Calu3 (cell line): ENCODE results near the gene CDT1. TPM values are rescaled to one million over a fixed set of nuclear protein-coding genes. Genes with fewer than 3 reads are reported as not detected.

ENCODE experiments used
- Bru-seq: library from RNA; stranded (reverse); fragments of 400-500 nt; gene quantifications from one replicate; lab custom pipeline; 2021; lab: Mats Ljungman, UMichigan
- BruChase-seq, 2 experiments: library from RNA; stranded (reverse); fragments of 400-500 nt; gene quantifications; one replicate each; lab custom pipeline; 2021; lab: Mats Ljungman, UMichigan
- BruUV-seq: library from RNA; stranded (reverse); fragments of 400-500 nt; replicated peaks from 2 replicates; lab custom pipeline; 2021; lab: Mats Ljungman, UMichigan
- CTCF ChIA-PET: fragments of 300-600 bp; sonication (Branson Sonifier 250); formaldehyde crosslinking; loops from one replicate; lab custom pipeline; 2022; ENCODE audit warnings: antibody characterized with exemption; lab: Charles Lee
- DNase-seq: peaks from one replicate; pipeline ENCODE4 v3.0.0; 2022
- H3K27ac Mint-ChIP-seq: one replicate; pipeline ENCODE4 v1.8.0; 2022; ENCODE audit warnings: mixed read lengths; ENCODE audit not compliant: unreplicated experiment
- H3K27me3 Mint-ChIP-seq: one replicate; pipeline ENCODE4 v1.8.0; 2022; ENCODE audit warnings: mixed read lengths; ENCODE audit not compliant: unreplicated experiment
- H3K36me3 Mint-ChIP-seq: one replicate; pipeline ENCODE4 v1.8.0; 2022; ENCODE audit warnings: mild to moderate bottlenecking, moderate library complexity, mixed read lengths; ENCODE audit not compliant: insufficient read depth, unreplicated experiment
- H3K4me1 Mint-ChIP-seq: one replicate; pipeline ENCODE4 v1.8.0; 2022; ENCODE audit warnings: mild to moderate bottlenecking, low read depth, mixed read lengths; ENCODE audit not compliant: unreplicated experiment
- H3K4me3 Mint-ChIP-seq: one replicate; pipeline ENCODE4 v1.8.0; 2022; ENCODE audit warnings: mild to moderate bottlenecking, low read depth, moderate library complexity, mixed read lengths; ENCODE audit not compliant: unreplicated experiment
- H3K9me3 Mint-ChIP-seq: one replicate; pipeline ENCODE4 v1.8.0; 2022; ENCODE audit warnings: low read depth, mixed read lengths; ENCODE audit not compliant: unreplicated experiment
- intact Hi-C: fragments of 100-400 bp; cut with micrococcal nuclease; formaldehyde crosslinking; loops from one replicate; pipeline ENCODE4 v1.10.0; 2022; ENCODE audit not compliant: unreplicated experiment
- long read RNA-seq: library from polyadenylated mRNA; stranded (forward); transcript quantifications from one replicate; pipeline ENCODE4 v2.0.0, GENCODE V29; 2022
- total RNA-seq: library from RNA; stranded (reverse); gene quantifications from 2 replicates; pipeline ENCODE4 v1.2.3, GENCODE V29; 2022
- TF ChIP-seq, protein P1 (sequence below): fragments of 200-600 bp; IDR thresholded peaks from one replicate; pipeline ENCODE4 v1.8.0; 2022; ENCODE audit warnings: antibody characterized with exemption; ENCODE audit not compliant: unreplicated experiment

The CDT1 gene
- total RNA-seq (74.8 and 82.5 TPM in 2 replicates), Bru-seq, nascent RNA (percentile 58 among the genes with signal in this experiment), BruChase-seq, experiment 1, labeled RNA remaining after a 6-hour chase (percentile 88 among the genes with signal in this experiment), BruChase-seq, experiment 2, labeled RNA remaining after a 2-hour chase (percentile 90 among the genes with signal in this experiment)
- long read RNA-seq, transcript CDT1-201 (10 exons, 3,240 nt): major isoform, 65 of 94 reads
- long read RNA-seq, partial matches to known transcripts: 22 of 94 reads
- long read RNA-seq, other reads (novel, unspliced or antisense): 7 of 94 reads

- BruUV-seq: no TSS peak
- TF ChIP-seq, protein P1, sequence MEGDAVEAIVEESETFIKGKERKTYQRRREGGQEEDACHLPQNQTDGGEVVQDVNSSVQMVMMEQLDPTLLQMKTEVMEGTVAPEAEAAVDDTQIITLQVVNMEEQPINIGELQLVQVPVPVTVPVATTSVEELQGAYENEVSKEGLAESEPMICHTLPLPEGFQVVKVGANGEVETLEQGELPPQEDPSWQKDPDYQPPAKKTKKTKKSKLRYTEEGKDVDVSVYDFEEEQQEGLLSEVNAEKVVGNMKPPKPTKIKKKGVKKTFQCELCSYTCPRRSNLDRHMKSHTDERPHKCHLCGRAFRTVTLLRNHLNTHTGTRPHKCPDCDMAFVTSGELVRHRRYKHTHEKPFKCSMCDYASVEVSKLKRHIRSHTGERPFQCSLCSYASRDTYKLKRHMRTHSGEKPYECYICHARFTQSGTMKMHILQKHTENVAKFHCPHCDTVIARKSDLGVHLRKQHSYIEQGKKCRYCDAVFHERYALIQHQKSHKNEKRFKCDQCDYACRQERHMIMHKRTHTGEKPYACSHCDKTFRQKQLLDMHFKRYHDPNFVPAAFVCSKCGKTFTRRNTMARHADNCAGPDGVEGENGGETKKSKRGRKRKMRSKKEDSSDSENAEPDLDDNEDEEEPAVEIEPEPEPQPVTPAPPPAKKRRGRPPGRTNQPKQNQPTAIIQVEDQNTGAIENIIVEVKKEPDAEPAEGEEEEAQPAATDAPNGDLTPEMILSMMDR: no peak
- H3K4me1 Mint-ChIP-seq: no peaks in the 10 kb centered on the region
- peaks cover 61% of the 10 kb centered on the region for H3K36me3 Mint-ChIP-seq
- CTCF ChIA-PET: no interaction called here
- H3K27ac Mint-ChIP-seq: peak within 1 kb of the TSS; percentile 54
- intact Hi-C loops: no loop called here
- H3K27me3 Mint-ChIP-seq: no peaks in the 10 kb centered on the region
- peak within 1 kb of the TSS; percentile 80 for H3K4me3 Mint-ChIP-seq
- H3K9me3 Mint-ChIP-seq: no peaks in the 10 kb centered on the region
- peak; percentile 94 for DNase-seq
Observed at GRCh38 chr16:88803264-88803987, at the start of gene CDT1. TSS of gene CDT1 (plus strand) at chr16:88803789. CDS start at chr16:88803832, 43 bp downstream.

DNA sequence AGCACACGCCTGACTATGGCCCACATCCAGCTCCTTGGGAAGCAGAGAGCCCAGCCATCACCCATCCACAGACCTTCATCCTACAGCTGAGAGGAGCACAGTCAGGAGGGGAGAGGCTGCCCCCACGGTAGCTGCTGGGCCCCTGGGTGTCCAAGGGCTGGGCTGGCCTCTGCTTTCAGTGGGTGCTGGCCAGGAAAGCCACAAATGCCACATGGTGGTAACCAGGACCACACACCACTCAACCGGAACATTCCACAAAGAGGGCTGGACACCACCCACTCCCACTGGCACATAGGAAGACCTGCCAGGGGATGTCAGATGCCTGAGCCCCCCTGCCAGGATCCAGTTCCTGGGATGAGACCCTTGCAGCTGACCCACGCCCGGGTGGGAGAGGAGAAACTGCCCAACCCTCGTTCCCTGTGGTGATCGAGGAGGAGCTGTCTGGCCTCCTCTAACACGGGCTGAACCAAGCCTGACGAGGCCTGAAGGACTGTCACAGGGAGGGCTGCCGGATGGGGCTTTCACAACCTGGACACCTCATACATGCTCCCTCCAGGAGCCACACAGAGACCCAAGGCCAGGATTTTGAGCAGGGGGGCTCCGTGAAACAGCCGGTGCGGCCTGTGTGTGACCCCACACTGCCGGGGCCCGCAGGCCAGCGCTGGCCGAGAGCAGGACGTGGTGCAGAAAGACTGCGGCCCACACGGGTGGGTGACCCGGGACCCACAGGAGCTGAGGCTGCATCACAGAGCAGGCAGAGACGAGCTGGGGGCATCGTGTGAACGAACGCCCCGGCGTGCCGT is 49.3 kb upstream of the CDT1 start:
- Mint-ChIP-seq H3K4me1 (peaks cover 25% of the 10 kb centered on the region), H3K9me3 (no peaks in the 10 kb centered on the region), H3K4me3 (no peak overlapping the region), H3K27me3 (no peaks in the 10 kb centered on the region), H3K27ac (no peak overlapping the region), H3K36me3 (peaks cover 16% of the 10 kb centered on the region)
- intact Hi-C loops: no loop called here
- CTCF ChIA-PET: interaction anchor here (0.5 to 0.6 kb wide), 2 partner anchors 48 to 67 kb away, joined by 3 to 5 read pairs; no protein-coding TSS in a partner anchor
- no peak for DNase-seq
- BruUV-seq: no TSS peak
- TF ChIP-seq, protein P1: no peak

DNA sequence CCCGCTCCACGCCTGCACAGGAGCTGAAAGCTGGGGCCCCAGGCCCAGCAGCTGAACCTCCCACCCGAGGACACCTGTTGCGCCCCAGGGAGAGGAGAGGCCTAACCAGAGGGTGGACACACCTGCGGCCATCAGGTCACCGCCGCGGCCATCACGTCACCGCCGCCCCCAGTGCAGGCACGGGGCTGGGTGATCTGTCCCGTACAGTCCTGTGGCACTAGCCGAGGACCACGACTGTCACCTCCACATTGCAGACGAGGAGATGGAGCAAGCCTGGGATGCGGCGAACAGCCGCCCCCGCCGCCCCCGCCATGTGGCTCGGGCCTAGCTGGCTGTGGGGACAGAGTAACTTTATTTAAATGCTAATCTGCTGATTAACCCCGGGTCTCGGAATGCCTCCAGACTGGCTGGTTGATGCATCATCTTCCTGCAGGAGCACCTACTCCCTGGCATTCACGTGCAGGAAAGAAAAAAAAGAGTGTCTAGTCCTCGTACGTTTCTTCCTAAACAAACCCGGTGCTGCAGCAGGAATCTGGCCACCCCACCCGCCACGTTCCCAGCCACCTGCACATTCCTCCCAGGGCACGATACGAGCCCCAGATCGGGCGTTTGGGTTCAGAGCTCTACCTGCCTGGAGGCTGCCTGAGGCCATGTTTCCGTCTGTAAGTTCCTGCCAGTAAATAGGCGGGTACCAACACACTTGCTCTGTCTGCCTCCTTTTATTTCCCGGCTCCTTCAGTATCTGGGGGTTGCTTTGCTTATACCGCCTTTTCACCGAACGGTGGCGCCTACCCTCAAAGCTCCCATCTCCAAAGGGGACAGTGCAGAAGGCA is 48.5 kb upstream of the CDT1 start:
- peak; percentile 54 for DNase-seq
- CTCF ChIA-PET: interaction anchor here (1.0 to 1.2 kb wide), 2 partner anchors 18 to 29 kb away, joined by 3 to 7 read pairs; no protein-coding TSS in a partner anchor
- Mint-ChIP-seq H3K27ac (no peak overlapping the region), H3K9me3 (no peaks in the 10 kb centered on the region), H3K27me3 (no peaks in the 10 kb centered on the region), H3K4me3 (no peak overlapping the region), H3K36me3 (peaks cover 24% of the 10 kb centered on the region), H3K4me1 (peaks cover 29% of the 10 kb centered on the region)
- TF ChIP-seq, protein P1: peak; percentile 38
- no TSS peak for BruUV-seq
- intact Hi-C loops: no loop called here
